A549 treated with AZD2906 at 1 μM for 4 hours (cell line): ENCODE results near the gene TRIM15. TPM values are rescaled to one million over a fixed set of nuclear protein-coding genes. Genes with fewer than 3 reads are reported as not detected.

Experiments used
- total RNA-seq: library from RNA; stranded (reverse); fragments of 200-300 nt; extraction: Qiagen RNA extraction; gene quantifications from 5 replicates; pipeline ENCODE4 v1.2.3, GENCODE V29; 2022

The TRIM15 gene
- total RNA-seq = 0.03 to 0.24 TPM in 2 of 5 replicates, not detected in the others

GRCh38 chr6:30163090-30163917, at the start of gene TRIM15:
Gene TRIM15 (plus strand): TSS chr6:30163546. CDS start chr6:30163685, 139 bp downstream.

DNA sequence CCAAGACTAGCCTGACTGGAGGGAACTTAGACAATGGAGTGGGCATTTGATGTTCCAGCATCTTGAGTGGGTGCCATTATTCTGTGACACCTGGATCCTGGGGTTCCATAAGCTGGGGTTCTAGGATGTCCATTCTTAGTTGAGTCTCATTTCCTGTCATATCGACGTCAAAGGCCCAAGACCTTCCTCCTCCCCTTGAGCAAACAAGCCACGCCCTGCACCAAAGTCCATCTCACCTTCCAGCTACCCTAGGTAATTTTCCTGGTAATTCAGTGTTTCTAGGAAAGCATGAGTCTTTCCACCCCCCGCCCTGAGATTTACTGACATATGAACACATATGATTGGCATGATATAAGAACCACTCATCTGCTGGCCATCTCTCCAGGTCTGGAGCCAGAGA, 27.6 kb upstream of the TRIM15 start, which contains the start of gene TRIM40:
Gene TRIM40, plus strand, starts transcription at position 384 of the 400 bp plus-strand sequence. CDS start 897 bp downstream, outside the sequence.

GRCh38 chr6:30160785-30161531, 2.4 kb upstream of the TRIM15 start, which contains the start of gene TRIM10:
Gene TRIM10 (minus strand): TSS chr6:30161211. CDS start chr6:30160858, 353 bp downstream.

GRCh38 chr6:30212865-30213666, 49.7 kb downstream of the TRIM15 start, which contains the start of gene TRIM26:
Gene TRIM26 (minus strand): TSS chr6:30213406. CDS start chr6:30199103, 14,303 bp downstream.

Other genes starting within 250 kb of the TRIM15 start
- gene HLA-A, start 221.0 kb upstream of the TRIM15 start, total RNA-seq = 129 to 157 TPM (median 143 TPM) in 5 replicates
- gene POLR1H, start 102.3 kb upstream of the TRIM15 start, total RNA-seq = 26.5 to 37.6 TPM (median 32.0 TPM) in 5 replicates
- 38.3 to 40.0 TPM (median 39.7 TPM) in 5 replicates for gene PPP1R11, start 96.3 kb upstream of the TRIM15 start, total RNA-seq
- gene RNF39, start 87.8 kb upstream of the TRIM15 start, total RNA-seq = 0.03 to 0.06 TPM (median 0.05 TPM) in 4 of 5 replicates, not detected in the other
- 0.58 to 0.82 TPM (median 0.72 TPM) in 5 replicates for gene TRIM31, start 50.5 kb upstream of the TRIM15 start, total RNA-seq
- not detected in 5 replicates for gene TRIM40, start 27.4 kb upstream of the TRIM15 start, total RNA-seq
- gene TRIM10, start 2.3 kb upstream of the TRIM15 start, total RNA-seq = 0.01 TPM in 1 of 5 replicates, not detected in the others
- gene TRIM26, start 49.9 kb downstream of the TRIM15 start, total RNA-seq = 25.6 to 28.4 TPM (median 25.9 TPM) in 5 replicates
- 6.3 to 8.6 TPM (median 6.9 TPM) in 5 replicates for gene TRIM39, start 163.4 kb downstream of the TRIM15 start, total RNA-seq
- gene RPP21, start 181.6 kb downstream of the TRIM15 start, total RNA-seq = 52.8 to 77.3 TPM (median 67.2 TPM) in 5 replicates